HUES6 (cell line): ENCODE measurements around the gene CARMIL1.

ENCODE experiments used
- H3K27ac ChIP-seq: 2 replicates; pipeline ENCODE4 v1.7.0; 2013; ENCODE audit warnings: low read depth, mild to moderate bottlenecking, low read length, inconsistent platforms
- H3K27me3 ChIP-seq: 2 replicates; pipeline ENCODE4 v1.6.1; 2013; ENCODE audit warnings: low read length; ENCODE audit not compliant: control insufficient read depth, insufficient read depth
- H3K36me3 ChIP-seq: 2 replicates; pipeline ENCODE4 v1.6.1; 2013; ENCODE audit warnings: low read length; ENCODE audit not compliant: control insufficient read depth, insufficient read depth
- H3K4me1 ChIP-seq: 2 replicates; pipeline ENCODE4 v1.6.1; 2013; ENCODE audit warnings: low read length; ENCODE audit not compliant: control insufficient read depth, insufficient read depth
- H3K4me3 ChIP-seq: 2 replicates; pipeline ENCODE4 v1.5.1; 2013; ENCODE audit warnings: low read depth, low read length
- H3K9ac ChIP-seq: one replicate; pipeline ENCODE4 v1.6.1; 2013; ENCODE audit warnings: mild to moderate bottlenecking, low read length
- H3K9me3 ChIP-seq: 2 replicates; pipeline ENCODE4 v1.6.1; 2013; ENCODE audit warnings: low read depth, low read length; ENCODE audit not compliant: control insufficient read depth, insufficient read depth

CARMIL1 gene

GRCh38 chr6:25590986-25591385, 311.8 kb downstream of the CARMIL1 start:
- H3K4me1 ChIP-seq = no peaks in the 10 kb centered on the region
- no peak overlapping the region for H3K27ac ChIP-seq
- no peak overlapping the region for H3K9ac ChIP-seq
- no peaks in the 10 kb centered on the region for H3K9me3 ChIP-seq
- H3K36me3 ChIP-seq = peaks cover 7% of the 10 kb centered on the region
- no peak overlapping the region for H3K4me3 ChIP-seq
- H3K27me3 ChIP-seq = no peaks in the 10 kb centered on the region

GRCh38 chr6:25596928-25597818, 318.0 kb downstream of the CARMIL1 start:
- Histone ChIP-seq H3K27ac (no peak overlapping the region), H3K9me3 (no peaks in the 10 kb centered on the region), H3K9ac (no peak overlapping the region), H3K4me1 (no peaks in the 10 kb centered on the region; the same call in 1 of the 2 replicates), H3K4me3 (no peak overlapping the region), H3K27me3 (no peaks in the 10 kb centered on the region), H3K36me3 (peaks cover 2% of the 10 kb centered on the region; the same call in 1 of the 2 replicates)

GRCh38 chr6:25599516-25600085, 320.4 kb downstream of the CARMIL1 start:
- no peak overlapping the region for H3K27ac ChIP-seq
- H3K4me1 ChIP-seq = no peaks in the 10 kb centered on the region; the same call in 1 of the 2 replicates
- H3K9me3 ChIP-seq = no peaks in the 10 kb centered on the region
- no peak overlapping the region for H3K9ac ChIP-seq
- H3K36me3 ChIP-seq = no peaks in the 10 kb centered on the region
- H3K27me3 ChIP-seq = no peaks in the 10 kb centered on the region
- H3K4me3 ChIP-seq = no peak overlapping the region

GRCh38 chr6:25601800-25602673, 322.9 kb downstream of the CARMIL1 start:
- no peak overlapping the region for H3K27ac ChIP-seq
- no peaks in the 10 kb centered on the region for H3K9me3 ChIP-seq
- H3K4me3 ChIP-seq = no peak overlapping the region
- H3K4me1 ChIP-seq = no peaks in the 10 kb centered on the region; the same call in 1 of the 2 replicates
- no peaks in the 10 kb centered on the region for H3K27me3 ChIP-seq
- no peaks in the 10 kb centered on the region for H3K36me3 ChIP-seq
- no peak overlapping the region for H3K9ac ChIP-seq

GRCh38 chr6:25602674-25602982, 323.5 kb downstream of the CARMIL1 start:
- Histone ChIP-seq H3K36me3 (no peaks in the 10 kb centered on the region), H3K4me1 (no peaks in the 10 kb centered on the region; the same call in 1 of the 2 replicates), H3K9ac (no peak overlapping the region), H3K27ac (no peak overlapping the region), H3K27me3 (no peaks in the 10 kb centered on the region), H3K4me3 (no peak overlapping the region), H3K9me3 (no peaks in the 10 kb centered on the region)

GRCh38 chr6:25603251-25603650, 324.1 kb downstream of the CARMIL1 start:
- H3K9ac ChIP-seq = no peak overlapping the region
- no peaks in the 10 kb centered on the region; the same call in 1 of the 2 replicates for H3K4me1 ChIP-seq
- no peaks in the 10 kb centered on the region for H3K9me3 ChIP-seq
- no peak overlapping the region for H3K4me3 ChIP-seq
- no peak overlapping the region for H3K27ac ChIP-seq
- H3K27me3 ChIP-seq = no peaks in the 10 kb centered on the region
- no peaks in the 10 kb centered on the region for H3K36me3 ChIP-seq

GRCh38 chr6:25606151-25606550, 327.0 kb downstream of the CARMIL1 start:
- H3K4me1 ChIP-seq = no peaks in the 10 kb centered on the region
- H3K9me3 ChIP-seq = no peaks in the 10 kb centered on the region
- H3K9ac ChIP-seq = no peak overlapping the region
- H3K27ac ChIP-seq = no peak overlapping the region
- no peak overlapping the region for H3K4me3 ChIP-seq
- no peaks in the 10 kb centered on the region for H3K27me3 ChIP-seq
- H3K36me3 ChIP-seq = peaks cover 6% of the 10 kb centered on the region; the same call in 1 of the 2 replicates

GRCh38 chr6:25608558-25609174, 329.5 kb downstream of the CARMIL1 start:
- Histone ChIP-seq H3K4me3 (no peak overlapping the region), H3K4me1 (no peaks in the 10 kb centered on the region), H3K36me3 (peaks cover 10% of the 10 kb centered on the region; the same call in 1 of the 2 replicates), H3K27ac (no peak overlapping the region), H3K27me3 (no peaks in the 10 kb centered on the region), H3K9ac (no peak overlapping the region), H3K9me3 (no peaks in the 10 kb centered on the region)

GRCh38 chr6:25612666-25613065, 333.5 kb downstream of the CARMIL1 start:
- Histone ChIP-seq H3K9me3 (no peaks in the 10 kb centered on the region), H3K4me1 (no peaks in the 10 kb centered on the region), H3K9ac (no peak overlapping the region), H3K27ac (no peak overlapping the region), H3K4me3 (no peak overlapping the region), H3K36me3 (peaks cover 10% of the 10 kb centered on the region; the same call in 1 of the 2 replicates), H3K27me3 (no peaks in the 10 kb centered on the region)

GRCh38 chr6:25613415-25613814, 334.2 kb downstream of the CARMIL1 start:
- Histone ChIP-seq H3K4me3 (no peak overlapping the region), H3K9ac (no peak overlapping the region), H3K27ac (no peak overlapping the region), H3K4me1 (no peaks in the 10 kb centered on the region), H3K36me3 (peaks cover 10% of the 10 kb centered on the region; the same call in 1 of the 2 replicates), H3K9me3 (no peaks in the 10 kb centered on the region), H3K27me3 (no peaks in the 10 kb centered on the region)
